NCI-H146 treated with DMSO at 0.1 percent for 48 hours (cell line): Measurements from ENCODE around the gene NTN1.

Experiments used
- DNase-seq: peaks from one replicate; lab custom pipeline; 2025; ENCODE audit not compliant: unreplicated experiment; lab: John Stamatoyannopoulos, UW

The NTN1 gene

GRCh38 chr17:9188367-9188766 lies 167.1 kb downstream of the NTN1 start:
- no peak for DNase-seq

- no peak for DNase-seq
These were observed 168.6 kb downstream of the NTN1 start for GRCh38 chr17:9189870-9190269.

GRCh38 chr17:9192010-9192409 lies 170.7 kb downstream of the NTN1 start:
- no peak for DNase-seq

- DNase-seq = no peak
These were observed 174.1 kb downstream of the NTN1 start for GRCh38 chr17:9195411-9195810.

DNA sequence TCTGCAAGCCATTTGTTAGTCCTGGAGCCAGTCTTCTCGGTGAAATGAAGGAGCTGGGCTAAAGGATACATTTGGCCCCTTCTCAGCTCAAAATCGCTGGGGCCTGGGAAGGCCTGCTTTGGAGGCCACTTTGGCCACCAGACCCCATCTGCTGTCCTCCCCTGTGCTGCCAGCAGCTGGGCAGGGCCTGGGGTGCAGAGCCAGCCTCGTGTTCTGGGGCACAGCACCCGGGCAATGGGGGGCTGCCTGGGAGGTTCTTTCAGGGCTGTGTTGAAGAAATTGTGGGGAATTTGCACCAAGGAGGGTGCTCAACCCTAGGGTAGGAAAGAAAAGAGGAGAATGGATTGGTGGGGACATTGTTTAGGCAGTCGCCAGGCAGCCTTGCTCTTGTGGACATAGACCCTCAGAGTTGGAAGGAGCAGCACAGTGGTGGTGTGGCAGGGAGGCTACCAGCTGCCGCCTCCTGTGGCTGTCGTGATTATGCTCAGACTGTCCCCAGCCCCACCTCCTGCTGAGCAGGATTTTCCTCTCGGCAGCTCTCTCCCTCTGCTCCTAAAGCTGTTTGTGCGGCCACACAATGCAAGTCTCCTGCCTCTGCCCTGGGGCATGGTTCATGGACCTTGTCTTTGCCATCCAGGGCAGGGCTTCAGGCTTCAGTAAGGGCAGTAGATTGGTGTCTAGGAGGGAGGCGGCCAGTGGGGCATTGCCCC lies 174.8 kb downstream of the NTN1 start:
- peak; percentile 90 for DNase-seq

DNA sequence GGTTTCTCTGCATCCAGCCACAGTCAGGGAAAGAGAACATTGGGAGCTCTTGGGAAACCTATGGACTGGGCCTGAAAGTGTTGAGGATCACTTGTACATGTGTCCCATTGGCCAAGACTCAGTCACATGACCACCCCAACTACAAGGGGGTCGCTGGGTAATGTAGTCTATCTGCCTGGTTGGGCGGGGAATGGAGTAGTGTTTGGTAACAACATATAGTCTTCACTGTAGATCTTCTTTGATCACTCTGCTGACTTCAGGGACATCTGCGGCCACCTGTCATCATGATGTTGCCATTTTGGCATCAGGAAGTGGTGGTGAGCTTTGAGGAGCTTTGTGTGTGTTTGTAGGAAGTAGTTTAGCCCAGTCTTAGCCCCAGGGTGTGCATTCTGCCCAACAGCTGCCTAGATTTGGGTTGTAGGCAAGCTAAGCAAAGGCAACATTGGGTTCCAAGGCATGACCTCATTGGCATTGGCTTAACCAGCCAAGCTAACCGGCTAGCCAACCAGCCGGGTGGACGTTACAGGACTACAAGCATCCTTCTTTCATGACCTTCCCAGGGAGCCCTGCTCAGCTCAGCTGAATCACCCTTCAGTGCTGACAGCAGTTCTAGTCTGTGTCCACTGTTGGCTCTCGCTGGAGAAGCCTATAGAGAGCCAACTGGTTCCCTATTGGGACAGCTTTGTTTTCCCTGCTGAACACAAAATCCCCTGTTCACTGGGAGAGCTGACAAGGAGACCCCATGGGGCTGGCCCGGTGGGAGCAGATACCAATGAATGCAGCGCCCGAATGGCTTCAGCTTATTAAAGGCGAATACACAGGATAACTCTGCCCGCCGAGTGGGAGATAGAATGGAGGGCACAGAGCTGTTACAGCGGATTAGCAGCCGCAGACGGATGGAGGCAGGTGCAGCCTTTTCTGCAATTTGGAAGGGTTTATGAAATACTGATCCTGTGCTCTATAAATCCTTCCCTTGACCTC lies 178.6 kb downstream of the NTN1 start:
- no peak for DNase-seq

GRCh38 chr17:9200699-9201359 lies 179.5 kb downstream of the NTN1 start:
- DNase-seq = no peak

GRCh38 chr17:9202532-9202931 lies 181.2 kb downstream of the NTN1 start:
- no peak for DNase-seq

DNA sequence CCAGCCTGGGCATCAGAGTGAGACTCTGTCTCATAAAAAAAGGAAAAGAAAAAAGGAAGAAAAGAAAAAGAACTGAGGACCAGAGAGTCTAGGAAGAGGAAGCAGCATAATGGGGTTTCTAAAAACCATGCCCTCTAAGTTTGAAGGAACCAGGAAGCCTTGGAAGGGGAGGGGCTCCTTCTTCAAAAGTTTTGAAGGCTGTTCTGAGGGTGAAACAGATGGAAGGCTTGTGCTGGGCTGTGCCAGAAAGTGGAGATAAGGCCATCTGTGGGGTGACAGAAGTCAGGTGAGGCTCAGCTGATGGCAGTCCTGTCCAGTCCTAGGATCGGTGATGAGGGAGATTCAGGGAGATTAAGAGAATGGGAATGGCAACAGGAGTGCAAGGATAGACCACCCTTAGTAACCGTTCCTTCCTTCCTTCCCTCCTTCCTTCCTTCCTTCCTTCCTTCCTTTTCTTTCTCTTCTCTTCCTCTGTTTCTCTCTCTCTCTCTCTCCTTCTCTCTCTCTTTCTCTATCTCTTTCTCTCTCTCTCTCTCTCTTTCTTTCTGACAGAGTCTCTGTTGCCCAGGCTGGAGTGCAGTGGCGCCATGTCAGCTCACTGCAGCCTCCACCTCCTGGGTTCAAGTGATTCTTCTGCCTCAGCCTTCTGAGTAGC lies 182.6 kb downstream of the NTN1 start:
- no peak for DNase-seq

GRCh38 chr17:9204637-9205329 lies 183.5 kb downstream of the NTN1 start:
- no peak for DNase-seq

GRCh38 chr17:9205520-9206409 lies 184.5 kb downstream of the NTN1 start:
- no peak for DNase-seq

GRCh38 chr17:9206410-9206703 lies 185.0 kb downstream of the NTN1 start:
- DNase-seq = no peak

- peak; percentile 10 for DNase-seq
These were observed 185.5 kb downstream of the NTN1 start for GRCh38 chr17:9206741-9207332.

DNA sequence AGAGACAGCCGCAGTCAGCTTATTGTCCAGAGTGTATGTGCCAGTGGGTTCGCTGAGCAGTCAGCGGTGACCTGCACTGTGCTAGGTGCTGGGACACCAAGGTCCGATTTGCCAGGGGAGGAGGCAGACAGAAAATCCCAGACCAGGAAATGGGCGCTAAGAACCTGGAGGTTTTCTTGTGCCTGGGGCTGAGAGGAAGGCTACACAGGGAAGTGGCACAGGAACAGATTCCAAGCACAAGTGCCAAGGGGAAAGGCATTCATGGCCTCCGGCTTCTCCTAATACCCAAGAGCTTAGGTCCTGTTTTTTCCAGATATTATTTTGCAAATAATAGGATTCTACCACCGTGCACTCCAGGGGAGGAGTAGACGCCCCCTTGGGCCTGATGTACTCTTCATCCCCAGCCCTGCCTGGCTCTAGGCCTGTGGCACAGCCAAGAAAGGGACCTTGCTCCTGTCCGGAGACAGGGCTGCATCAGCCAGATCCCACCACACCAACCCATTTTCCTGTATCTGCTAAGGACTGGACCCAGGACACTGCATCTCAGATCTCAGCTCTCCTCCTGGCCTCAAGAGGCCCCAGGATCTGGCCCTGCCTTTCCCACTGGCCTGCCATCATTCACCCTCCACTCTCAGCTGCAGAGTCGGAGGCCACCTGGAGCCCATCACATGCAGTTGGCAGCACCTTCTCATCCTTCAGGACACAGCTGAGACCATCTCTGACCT lies 187.2 kb downstream of the NTN1 start:
- no peak for DNase-seq

GRCh38 chr17:9209347-9209746 lies 188.0 kb downstream of the NTN1 start:
- DNase-seq = no peak

DNA sequence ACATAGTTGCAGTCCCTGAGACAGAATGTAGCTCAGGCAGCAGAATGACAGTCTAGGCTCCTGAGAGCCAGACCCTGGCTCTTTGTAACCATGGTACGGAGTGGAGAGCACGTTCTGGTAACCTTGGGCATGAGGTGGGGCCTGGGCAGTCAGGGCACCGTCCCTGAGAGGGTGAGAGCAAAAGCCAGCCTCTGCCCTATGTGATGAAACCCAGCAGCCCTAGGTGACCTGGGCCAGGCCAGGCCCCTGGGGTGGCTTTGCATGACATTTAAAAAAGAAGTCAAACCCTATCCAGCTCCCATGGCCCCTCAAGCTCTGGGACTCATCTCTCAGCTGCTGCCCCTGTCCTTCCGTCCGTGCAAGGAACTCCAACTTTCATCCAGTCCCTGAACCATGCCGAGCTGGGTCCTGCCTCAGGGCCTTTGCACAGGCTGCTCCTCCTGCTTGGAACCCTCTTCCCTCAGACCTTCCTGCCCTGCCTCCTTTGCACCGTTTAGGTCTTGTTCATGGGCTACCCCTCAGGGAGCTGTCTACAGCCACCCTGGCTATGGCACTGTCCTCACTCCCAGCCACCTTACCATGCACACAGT lies 188.6 kb downstream of the NTN1 start:
- no peak for DNase-seq

DNA sequence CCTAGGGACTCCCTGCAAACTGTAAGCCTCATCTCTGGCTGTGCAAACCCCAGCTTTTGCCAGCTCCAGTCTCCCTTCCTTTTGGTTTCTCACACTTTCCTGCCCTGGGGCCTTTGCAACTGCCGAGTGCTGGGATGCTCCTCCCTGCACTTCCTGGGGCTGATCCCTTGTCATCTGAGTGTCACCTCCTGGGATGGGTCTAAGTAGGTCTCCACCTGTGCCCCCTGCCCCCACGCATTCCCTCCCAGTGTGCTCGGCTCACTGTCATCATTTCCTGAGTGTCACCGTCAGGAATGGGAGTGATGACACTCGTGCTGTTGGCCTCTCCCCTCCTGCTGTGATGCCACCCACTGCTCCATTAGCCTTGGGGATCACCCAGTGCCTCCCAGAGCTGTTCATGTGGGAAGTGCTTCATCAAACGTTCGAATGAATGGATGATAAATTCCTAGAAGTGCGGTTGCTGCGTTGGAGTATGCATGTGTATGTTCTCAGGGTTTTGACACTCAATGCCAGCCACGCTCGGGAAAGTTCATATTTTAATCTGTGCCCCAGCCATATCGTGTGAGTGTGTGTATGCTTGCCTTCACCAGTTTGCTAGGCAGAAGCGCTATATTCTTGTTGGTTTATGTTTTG lies 189.9 kb downstream of the NTN1 start:
- peak; percentile 35 for DNase-seq
